ENCODE results near the gene UBE2H. TPM values are rescaled to one million over a fixed set of nuclear protein-coding genes. Genes with fewer than 3 reads are reported as not detected.

The UBE2H gene
- total and polyA plus RNA-seq, 8 donors: 19.2 to 150 (median 49.0) TPM

DNA sequence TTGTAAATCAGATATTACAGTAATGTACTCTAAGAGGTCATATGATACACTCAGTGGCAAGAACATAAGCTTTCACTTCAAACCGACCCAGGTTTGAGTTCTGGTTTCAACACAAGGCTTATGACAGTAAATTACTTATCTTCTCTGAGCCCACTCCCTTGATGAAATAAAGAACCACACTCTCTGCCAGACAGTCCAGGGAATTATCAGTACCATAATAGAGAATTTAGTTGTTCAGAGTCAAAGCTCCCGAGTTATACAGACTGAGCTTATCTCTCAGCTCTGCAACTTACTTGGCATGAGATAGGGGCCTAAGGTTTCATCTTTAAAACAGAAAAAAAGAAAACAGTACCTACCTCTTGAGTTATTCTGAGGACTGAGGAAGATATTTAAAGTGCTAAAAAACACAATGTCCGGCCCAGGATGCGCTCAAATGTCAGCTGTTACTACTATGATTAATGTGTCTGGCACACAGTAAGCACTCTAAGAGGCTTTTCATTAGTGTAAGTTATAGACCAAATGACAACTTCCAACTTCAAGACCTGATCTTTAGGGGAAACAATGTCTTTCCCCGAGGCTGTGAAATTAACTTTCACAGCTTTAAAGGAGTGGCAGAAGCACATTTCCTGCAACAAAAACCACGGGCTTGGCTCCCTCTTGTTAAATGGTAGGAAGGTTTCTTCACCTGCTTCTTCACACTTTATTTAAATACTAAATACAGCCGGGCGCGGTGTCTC, 38.1 kb downstream of the UBE2H start:
- intact Hi-C loops (cut with DNase I; ENCODE audit: low total_unique reads): no loop called here
- Histone ChIP-seq H3K4me3 (no peak overlapping the region), H3K36me3 (peaks cover 0 to 19% (median 2%) of the 10 kb centered on the region in 4 donors), H3K4me1 (peaks cover 29 to 88% (median 58%) of the 10 kb centered on the region in 4 donors), H3K9me3 (no peaks in the 10 kb centered on the region), H3K27ac (peak overlapping the region in 1 of 5 donors; percentile 46), H3K27me3 (no peaks in the 10 kb centered on the region)
- TF ChIP-seq POLR2A (IDR thresholded peaks at IDR 0.05) (no peak), EP300 (IDR thresholded peaks at IDR 0.05) (no peak), POLR2AphosphoS5 (IDR thresholded peaks at IDR 0.05) (no peak)
- TF ChIP-seq, protein P1, sequence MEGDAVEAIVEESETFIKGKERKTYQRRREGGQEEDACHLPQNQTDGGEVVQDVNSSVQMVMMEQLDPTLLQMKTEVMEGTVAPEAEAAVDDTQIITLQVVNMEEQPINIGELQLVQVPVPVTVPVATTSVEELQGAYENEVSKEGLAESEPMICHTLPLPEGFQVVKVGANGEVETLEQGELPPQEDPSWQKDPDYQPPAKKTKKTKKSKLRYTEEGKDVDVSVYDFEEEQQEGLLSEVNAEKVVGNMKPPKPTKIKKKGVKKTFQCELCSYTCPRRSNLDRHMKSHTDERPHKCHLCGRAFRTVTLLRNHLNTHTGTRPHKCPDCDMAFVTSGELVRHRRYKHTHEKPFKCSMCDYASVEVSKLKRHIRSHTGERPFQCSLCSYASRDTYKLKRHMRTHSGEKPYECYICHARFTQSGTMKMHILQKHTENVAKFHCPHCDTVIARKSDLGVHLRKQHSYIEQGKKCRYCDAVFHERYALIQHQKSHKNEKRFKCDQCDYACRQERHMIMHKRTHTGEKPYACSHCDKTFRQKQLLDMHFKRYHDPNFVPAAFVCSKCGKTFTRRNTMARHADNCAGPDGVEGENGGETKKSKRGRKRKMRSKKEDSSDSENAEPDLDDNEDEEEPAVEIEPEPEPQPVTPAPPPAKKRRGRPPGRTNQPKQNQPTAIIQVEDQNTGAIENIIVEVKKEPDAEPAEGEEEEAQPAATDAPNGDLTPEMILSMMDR (IDR thresholded peaks at IDR 0.05): no peak
- no peak for DNase-seq
- WGBS, 5 donors: 45 to 55% (median 49%) methylated on average over 9 of the region's 9 CpGs

DNA sequence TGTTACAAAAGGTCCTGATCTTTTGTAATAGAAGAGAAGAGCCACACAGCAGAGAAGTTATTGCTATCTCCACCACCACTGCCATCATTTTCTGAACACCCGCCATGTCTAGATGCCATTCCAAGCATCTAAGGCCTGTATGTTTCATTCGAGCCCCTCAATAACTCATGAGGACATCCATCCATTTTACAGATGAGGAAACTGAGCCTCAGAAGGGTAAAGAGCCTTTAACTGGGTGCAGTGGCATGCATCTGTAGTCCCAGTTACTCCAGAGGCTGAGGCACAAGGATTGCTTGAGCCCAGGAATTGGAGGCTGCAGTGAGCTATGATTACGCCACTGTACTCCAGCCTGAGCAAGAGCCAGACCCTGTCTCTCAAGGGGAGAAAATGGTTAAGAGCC, 39.3 kb downstream of the UBE2H start:
- 96 to 100% (median 99%) methylated on average over 3 of the region's 3 CpGs for WGBS, 5 donors
- no peak for DNase-seq
- Histone ChIP-seq H3K27me3 (no peaks in the 10 kb centered on the region), H3K27ac (no peak overlapping the region), H3K9me3 (no peaks in the 10 kb centered on the region), H3K4me1 (peaks cover 27 to 85% (median 57%) of the 10 kb centered on the region in 4 donors), H3K36me3 (peaks cover 0 to 21% (median 5%) of the 10 kb centered on the region in 4 donors), H3K4me3 (no peak overlapping the region)
- intact Hi-C loops (cut with DNase I; ENCODE audit: low total_unique reads): no loop called here
- no peak for TF ChIP-seq POLR2A (IDR thresholded peaks at IDR 0.05)
- no peak for TF ChIP-seq EP300 (IDR thresholded peaks at IDR 0.05)
- TF ChIP-seq POLR2AphosphoS5 (IDR thresholded peaks at IDR 0.05): no peak
- TF ChIP-seq, protein P1 (IDR thresholded peaks at IDR 0.05): no peak

DNA sequence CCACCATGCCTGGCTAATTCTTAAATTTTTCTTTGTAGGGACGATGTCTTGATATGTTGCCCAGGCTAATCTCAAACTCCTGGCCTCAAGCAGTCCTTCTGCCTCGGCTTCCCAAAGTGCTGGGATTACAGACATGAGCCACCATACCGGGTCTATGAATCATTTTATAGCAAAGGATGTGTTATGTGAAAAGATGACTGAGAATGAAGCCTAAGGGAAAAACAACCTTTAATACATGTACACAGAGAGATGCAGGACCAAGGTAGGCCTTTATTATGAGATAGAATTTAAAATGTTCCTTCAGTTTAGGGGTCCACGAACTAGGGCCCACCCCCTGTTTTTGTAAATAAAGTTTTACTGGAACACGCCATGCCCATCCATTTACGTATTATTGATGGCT, 41.0 kb downstream of the UBE2H start:
- intact Hi-C loops (cut with DNase I; ENCODE audit: low total_unique reads): no loop called here
- Histone ChIP-seq H3K9me3 (no peaks in the 10 kb centered on the region), H3K27ac (no peak overlapping the region), H3K27me3 (no peaks in the 10 kb centered on the region), H3K4me3 (no peak overlapping the region), H3K36me3 (peaks cover 0 to 21% (median 5%) of the 10 kb centered on the region in 4 donors), H3K4me1 (peaks cover 38 to 85% (median 57%) of the 10 kb centered on the region in 4 donors)
- TF ChIP-seq, protein P1 (IDR thresholded peaks at IDR 0.05): no peak
- TF ChIP-seq EP300 (IDR thresholded peaks at IDR 0.05): no peak
- TF ChIP-seq POLR2AphosphoS5 (IDR thresholded peaks at IDR 0.05): no peak
- TF ChIP-seq POLR2A (IDR thresholded peaks at IDR 0.05): no peak
- WGBS, 5 donors: 92 to 96% (median 95%) methylated on average over 6 of the region's 6 CpGs
- no peak for DNase-seq

DNA sequence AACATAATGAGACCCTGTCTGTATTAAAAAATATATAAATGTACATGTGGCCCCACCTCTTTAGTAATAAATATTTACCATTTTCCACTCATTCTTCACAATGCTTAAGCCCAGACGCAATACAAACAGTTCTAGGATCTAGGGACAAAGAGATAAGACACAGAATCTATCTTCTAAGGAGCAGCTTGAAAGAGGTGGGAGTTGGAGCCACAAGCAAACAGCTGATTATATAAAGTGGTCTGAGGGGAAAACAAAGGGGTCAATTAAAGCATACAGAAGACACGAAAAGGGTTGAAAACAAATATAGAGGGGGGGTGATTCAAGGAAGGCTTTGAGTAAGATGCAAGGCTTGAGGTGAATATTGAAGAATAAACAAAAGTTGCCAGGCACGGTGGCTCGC, 43.1 kb downstream of the UBE2H start:
- H3K9me3 ChIP-seq: no peaks in the 10 kb centered on the region
- intact Hi-C loops (cut with DNase I; ENCODE audit: low total_unique reads): no loop called here
- no peak overlapping the region for H3K4me3 ChIP-seq
- WGBS, 5 donors: 53 to 77% (median 67%) methylated on average over 4 of the region's 4 CpGs
- H3K4me1 ChIP-seq: peaks cover 33 to 79% (median 53%) of the 10 kb centered on the region in 4 donors
- no peaks in the 10 kb centered on the region for H3K27me3 ChIP-seq
- TF ChIP-seq POLR2AphosphoS5 (IDR thresholded peaks at IDR 0.05): no peak
- no peak for TF ChIP-seq EP300 (IDR thresholded peaks at IDR 0.05)
- TF ChIP-seq POLR2A (IDR thresholded peaks at IDR 0.05): no peak
- TF ChIP-seq, protein P1 (IDR thresholded peaks at IDR 0.05): no peak
- DNase-seq: no peak
- H3K36me3 ChIP-seq: peaks cover 0 to 21% (median 5%) of the 10 kb centered on the region in 4 donors
- H3K27ac ChIP-seq: no peak overlapping the region

Data from stomach (tissue), 9 donors.